HCEC 1CT (cell line): Measurements from ENCODE around the gene P2RX7.
"Not testable (repeated sequence)": the region's sequence is repeated elsewhere in the genome, so short reads cannot be mapped to it uniquely, and the experiment has no call there.

ENCODE experiments used
- DNase-seq: peaks from one replicate; pipeline ENCODE4 v3.0.0-alpha.2; 2017

P2RX7 gene

GRCh38 chr12:121212875-121213274 lies 80.2 kb downstream of the P2RX7 start:
- no peak for DNase-seq

GRCh38 chr12:121214166-121214777 lies 81.6 kb downstream of the P2RX7 start:
- peak; percentile 87 for DNase-seq

- DNase-seq, result peak; percentile 99
Measured at GRCh38 chr12:121214855-121215745, 82.4 kb downstream of the P2RX7 start.

- no peak for DNase-seq
Measured at GRCh38 chr12:121216102-121216501, 83.4 kb downstream of the P2RX7 start.

- DNase-seq, result no peak
Measured at GRCh38 chr12:121217063-121217462, 84.4 kb downstream of the P2RX7 start.

- DNase-seq, result no peak
Measured at GRCh38 chr12:121217761-121218160, 85.1 kb downstream of the P2RX7 start.

GRCh38 chr12:121218588-121219352 lies 86.1 kb downstream of the P2RX7 start:
- no peak for DNase-seq

GRCh38 chr12:121219353-121219986 lies 86.8 kb downstream of the P2RX7 start:
- no peak for DNase-seq

- DNase-seq, result no peak
Measured at GRCh38 chr12:121222847-121223246, 90.2 kb downstream of the P2RX7 start.

GRCh38 chr12:121223292-121224285 lies 90.9 kb downstream of the P2RX7 start:
- DNase-seq, result no peak

GRCh38 chr12:121224591-121224990 lies 91.9 kb downstream of the P2RX7 start:
- no peak for DNase-seq

- no peak for DNase-seq
Measured at GRCh38 chr12:121226399-121226798, 93.7 kb downstream of the P2RX7 start.

GRCh38 chr12:121226871-121227270 lies 94.2 kb downstream of the P2RX7 start:
- not testable (repeated sequence) for DNase-seq

GRCh38 chr12:121227294-121227693 lies 94.6 kb downstream of the P2RX7 start:
- DNase-seq, result no peak

GRCh38 chr12:121228919-121229665 lies 96.4 kb downstream of the P2RX7 start:
- no peak for DNase-seq

GRCh38 chr12:121229826-121230537 lies 97.3 kb downstream of the P2RX7 start:
- peak; percentile 70 for DNase-seq

- DNase-seq, result no peak
Measured at GRCh38 chr12:121230538-121230907, 97.8 kb downstream of the P2RX7 start.

- no peak for DNase-seq
Measured at GRCh38 chr12:121232163-121232562, 99.5 kb downstream of the P2RX7 start.

GRCh38 chr12:121232977-121233627 lies 100.4 kb downstream of the P2RX7 start:
- DNase-seq, result no peak

GRCh38 chr12:121233628-121234020 lies 100.9 kb downstream of the P2RX7 start:
- DNase-seq, result no peak
